GM13976 (cell line): ENCODE results near the gene UBALD2.

Experiments used
- DNase-seq: peaks from one replicate; pipeline ENCODE4 v3.0.0; 2012; ENCODE audit warnings: low spot score
- in situ Hi-C: fragments of 300-500 bp; cut with MboI; formaldehyde crosslinking; loops from one replicate; pipeline ENCODE4 v1.12.0; 2022; ENCODE audit warnings: low sequenced_read_pairs, mixed read lengths, inconsistent platforms; ENCODE audit not compliant: unreplicated experiment
- TF ChIP-seq, protein P1 (sequence below): IDR thresholded peaks from 2 replicates; pipeline ENCODE4 v1.5.1; 2012; ENCODE audit warnings: borderline replicate concordance, mild to moderate bottlenecking; ENCODE audit not compliant: insufficient read depth; ENCODE audit errors: extremely low read depth, missing control alignments, control extremely low read depth

UBALD2 gene

DNA sequence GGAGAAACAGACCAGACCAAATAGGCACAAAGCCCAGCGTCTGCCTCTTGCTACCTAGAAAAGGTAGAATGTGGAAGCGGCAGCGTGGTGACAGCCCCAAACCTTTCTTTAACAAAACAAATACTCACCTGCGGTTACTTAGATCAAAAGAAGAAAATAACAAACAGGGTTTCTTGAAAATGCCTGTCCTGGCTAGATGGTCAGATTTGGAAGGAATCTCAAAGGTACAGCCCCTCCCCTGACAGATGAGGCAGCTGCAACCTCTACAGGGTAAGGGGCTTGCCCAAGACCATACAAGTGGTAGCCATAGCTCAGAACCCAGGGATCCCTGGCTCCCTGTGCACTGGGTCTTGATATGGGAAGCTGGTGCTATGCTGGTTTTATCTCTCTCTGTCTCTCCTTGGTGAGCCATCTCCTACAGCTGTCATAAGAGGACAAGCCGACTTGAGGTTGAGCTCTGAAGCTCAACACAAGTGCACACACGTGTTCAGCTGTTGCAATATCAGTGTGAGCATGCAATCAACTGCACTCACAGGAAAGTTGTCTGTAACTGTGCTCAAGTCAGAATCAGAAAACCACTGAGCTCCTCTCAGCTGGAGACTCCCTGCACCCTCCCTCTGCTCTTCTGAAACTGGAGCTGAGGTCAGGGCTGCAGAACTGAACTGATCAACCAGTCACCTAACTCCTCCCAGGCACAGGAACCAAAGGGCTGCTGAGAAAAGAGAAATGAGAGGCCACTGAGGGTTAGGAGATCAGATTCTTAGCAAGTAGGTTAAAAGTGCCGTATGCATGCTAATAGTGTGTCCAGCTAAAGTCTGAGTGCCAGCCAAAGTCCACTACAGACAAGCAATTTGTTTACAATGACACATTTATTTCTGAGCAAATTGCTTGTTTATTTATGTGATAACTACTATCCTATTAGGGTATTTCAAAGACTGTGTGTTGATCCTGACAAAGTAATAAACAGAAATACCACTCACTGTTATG, 18.8 kb upstream of the UBALD2 start:
- TF ChIP-seq, protein P1, sequence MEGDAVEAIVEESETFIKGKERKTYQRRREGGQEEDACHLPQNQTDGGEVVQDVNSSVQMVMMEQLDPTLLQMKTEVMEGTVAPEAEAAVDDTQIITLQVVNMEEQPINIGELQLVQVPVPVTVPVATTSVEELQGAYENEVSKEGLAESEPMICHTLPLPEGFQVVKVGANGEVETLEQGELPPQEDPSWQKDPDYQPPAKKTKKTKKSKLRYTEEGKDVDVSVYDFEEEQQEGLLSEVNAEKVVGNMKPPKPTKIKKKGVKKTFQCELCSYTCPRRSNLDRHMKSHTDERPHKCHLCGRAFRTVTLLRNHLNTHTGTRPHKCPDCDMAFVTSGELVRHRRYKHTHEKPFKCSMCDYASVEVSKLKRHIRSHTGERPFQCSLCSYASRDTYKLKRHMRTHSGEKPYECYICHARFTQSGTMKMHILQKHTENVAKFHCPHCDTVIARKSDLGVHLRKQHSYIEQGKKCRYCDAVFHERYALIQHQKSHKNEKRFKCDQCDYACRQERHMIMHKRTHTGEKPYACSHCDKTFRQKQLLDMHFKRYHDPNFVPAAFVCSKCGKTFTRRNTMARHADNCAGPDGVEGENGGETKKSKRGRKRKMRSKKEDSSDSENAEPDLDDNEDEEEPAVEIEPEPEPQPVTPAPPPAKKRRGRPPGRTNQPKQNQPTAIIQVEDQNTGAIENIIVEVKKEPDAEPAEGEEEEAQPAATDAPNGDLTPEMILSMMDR = no peak
- DNase-seq = peak; percentile 86
- in situ Hi-C loops = no loop called here

DNA sequence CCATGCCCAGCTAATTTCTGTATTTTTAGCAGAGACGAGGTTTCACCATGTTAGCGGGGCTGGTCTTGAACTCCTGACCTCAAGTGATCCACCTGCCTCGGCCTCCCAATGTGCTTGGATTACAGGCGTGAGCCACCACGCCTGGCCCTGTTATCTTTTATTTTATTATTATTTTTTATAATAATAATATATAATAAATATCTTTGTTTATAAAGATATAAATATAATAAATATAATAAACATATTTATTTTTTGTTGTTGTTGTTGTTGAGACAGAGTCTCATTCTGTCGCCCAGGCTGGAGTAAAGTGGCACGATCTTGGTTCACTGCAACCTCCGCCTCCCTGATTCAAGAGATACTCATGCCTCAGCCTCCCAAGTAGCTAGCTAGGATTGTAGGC, 17.8 kb upstream of the UBALD2 start:
- no peak for DNase-seq
- TF ChIP-seq, protein P1 = no peak
- in situ Hi-C loops = no loop called here

DNA sequence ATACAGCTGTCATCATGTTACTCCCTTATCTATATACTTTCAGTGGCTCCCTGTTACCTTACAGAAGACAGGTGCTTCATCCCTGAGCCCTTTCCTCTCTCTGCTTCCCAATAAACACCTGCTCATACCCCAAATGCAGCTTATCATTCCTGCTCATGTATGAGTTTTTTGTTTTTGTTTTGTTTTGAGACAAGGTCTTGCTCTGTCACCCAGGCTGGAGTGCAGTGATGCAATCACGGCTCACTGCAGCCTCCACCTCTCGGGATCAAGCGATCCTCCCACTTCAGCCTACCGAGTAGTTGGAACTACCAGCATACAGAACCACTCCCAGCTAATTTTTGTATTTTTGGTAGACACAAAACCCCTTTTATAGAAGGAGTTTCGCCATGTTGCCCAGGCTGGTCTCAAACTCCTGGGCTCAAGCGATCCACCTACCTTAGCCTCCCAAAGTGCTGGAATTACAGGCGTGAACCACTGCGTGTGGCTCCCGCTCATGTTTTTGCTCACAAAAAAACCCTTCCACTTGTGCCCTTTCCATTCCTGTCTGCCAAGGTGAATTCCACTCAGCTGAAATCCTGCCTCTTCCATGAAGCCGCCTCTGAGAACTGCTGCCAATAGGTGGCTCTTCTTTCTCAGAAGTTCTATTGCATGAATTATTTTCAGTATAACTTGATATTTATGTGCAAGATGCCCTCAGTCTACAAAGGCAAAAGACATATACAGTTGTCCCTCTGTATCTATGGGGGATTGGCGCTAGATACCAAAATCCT, 16.9 kb upstream of the UBALD2 start:
- in situ Hi-C loops = no loop called here
- DNase-seq = no peak
- TF ChIP-seq, protein P1 = no peak

DNA sequence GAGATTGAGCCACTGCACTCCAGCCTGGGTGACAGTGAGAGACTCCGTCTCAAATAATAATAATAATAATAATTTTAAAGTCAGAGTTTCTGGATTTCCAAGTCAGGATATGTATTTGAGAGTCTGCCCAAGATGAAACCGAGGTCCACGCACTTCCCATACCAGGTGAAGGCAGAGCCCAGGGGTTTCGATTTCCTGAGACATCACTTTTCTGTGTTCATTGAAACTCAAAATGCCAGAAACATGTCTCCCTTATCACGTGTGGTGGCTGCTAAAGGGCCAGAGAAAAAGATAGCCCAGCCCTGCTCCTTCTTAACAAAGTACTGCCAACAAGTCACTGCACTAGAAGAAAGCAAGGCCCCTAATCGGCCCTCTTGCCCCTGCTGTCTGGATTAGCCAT, 15.0 kb upstream of the UBALD2 start:
- in situ Hi-C loops = no loop called here
- no peak for DNase-seq
- TF ChIP-seq, protein P1 = no peak

DNA sequence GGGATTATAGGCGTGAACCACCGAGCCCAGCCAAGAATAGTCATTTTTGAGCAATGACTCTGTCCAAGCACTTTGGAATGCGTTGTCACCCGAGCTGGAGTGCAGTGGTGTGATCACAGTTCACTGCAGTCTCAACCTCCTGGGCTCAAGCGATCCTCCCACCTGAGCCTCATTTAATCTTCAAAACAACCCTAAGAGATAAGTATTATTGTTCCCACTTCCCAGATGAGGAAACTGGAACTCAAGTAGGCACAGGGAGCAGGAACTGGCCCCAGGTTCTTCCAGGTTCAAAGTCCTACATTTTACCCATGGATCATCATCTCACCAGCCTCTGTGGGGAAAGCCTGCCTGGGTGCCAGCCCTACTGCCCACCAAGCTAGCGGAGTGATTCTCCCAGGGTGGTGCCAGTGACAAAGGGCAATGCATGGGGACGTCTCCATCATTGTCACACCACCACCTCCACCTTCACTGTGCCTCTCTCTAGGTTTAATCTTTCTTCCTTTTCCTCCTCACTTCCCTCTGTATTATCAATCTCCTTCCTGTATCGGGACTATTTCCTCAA, 13.6 kb upstream of the UBALD2 start:
- TF ChIP-seq, protein P1 = no peak
- no peak for DNase-seq
- in situ Hi-C loops = no loop called here
